ENCODE measurements around the gene KCTD16.

The KCTD16 gene

GRCh38 chr5:144433893-144434292 is 263.2 kb downstream of the KCTD16 start:
- no peak overlapping the region for H3K27ac ChIP-seq (ENCODE audit: low read length)
- H3K36me3 ChIP-seq (ENCODE audit: control insufficient read depth, insufficient read depth, low read length), result no peaks in the 10 kb centered on the region
- no peak overlapping the region for H3K4me3 ChIP-seq (ENCODE audit: low read length)
- no CpG with 5 or more reads among the region's 3 CpGs for WGBS (ENCODE audit: insufficient coverage, insufficient read length)
- H3K27me3 ChIP-seq (ENCODE audit: control insufficient read depth, insufficient read depth, low read length), result no peaks in the 10 kb centered on the region
- H3K9me3 ChIP-seq (ENCODE audit: control insufficient read depth, insufficient read depth, low read length), result no peaks in the 10 kb centered on the region
- no peaks in the 10 kb centered on the region for H3K4me1 ChIP-seq (ENCODE audit: control insufficient read depth, insufficient read depth, low read length)
- DNase-seq (ENCODE audit: low read depth, low spot score), result no peak

GRCh38 chr5:144436007-144436406 is 265.3 kb downstream of the KCTD16 start:
- no peaks in the 10 kb centered on the region for H3K36me3 ChIP-seq (ENCODE audit: control insufficient read depth, insufficient read depth, low read length)
- WGBS (ENCODE audit: insufficient coverage, insufficient read length), result no CpG with 5 or more reads among the region's 1 CpG
- H3K27me3 ChIP-seq (ENCODE audit: control insufficient read depth, insufficient read depth, low read length), result no peaks in the 10 kb centered on the region
- H3K9me3 ChIP-seq (ENCODE audit: control insufficient read depth, insufficient read depth, low read length), result no peaks in the 10 kb centered on the region
- no peak overlapping the region for H3K4me3 ChIP-seq (ENCODE audit: low read length)
- no peaks in the 10 kb centered on the region for H3K4me1 ChIP-seq (ENCODE audit: control insufficient read depth, insufficient read depth, low read length)
- DNase-seq (ENCODE audit: low read depth, low spot score), result no peak
- H3K27ac ChIP-seq (ENCODE audit: low read length), result no peak overlapping the region

GRCh38 chr5:144438237-144438636 is 267.6 kb downstream of the KCTD16 start:
- no peaks in the 10 kb centered on the region for H3K27me3 ChIP-seq (ENCODE audit: control insufficient read depth, insufficient read depth, low read length)
- H3K4me1 ChIP-seq (ENCODE audit: control insufficient read depth, insufficient read depth, low read length), result no peaks in the 10 kb centered on the region
- no CpG with 5 or more reads among the region's 4 CpGs for WGBS (ENCODE audit: insufficient coverage, insufficient read length)
- no peak overlapping the region for H3K4me3 ChIP-seq (ENCODE audit: low read length)
- H3K27ac ChIP-seq (ENCODE audit: low read length), result no peak overlapping the region
- no peaks in the 10 kb centered on the region for H3K36me3 ChIP-seq (ENCODE audit: control insufficient read depth, insufficient read depth, low read length)
- H3K9me3 ChIP-seq (ENCODE audit: control insufficient read depth, insufficient read depth, low read length), result no peaks in the 10 kb centered on the region
- DNase-seq (ENCODE audit: low read depth, low spot score), result no peak

GRCh38 chr5:144448457-144448856 is 277.8 kb downstream of the KCTD16 start:
- no peak for DNase-seq (ENCODE audit: low read depth, low spot score)
- Histone ChIP-seq H3K4me1 (ENCODE audit: control insufficient read depth, insufficient read depth, low read length) (no peaks in the 10 kb centered on the region), H3K4me3 (ENCODE audit: low read length) (no peak overlapping the region), H3K36me3 (ENCODE audit: control insufficient read depth, insufficient read depth, low read length) (no peaks in the 10 kb centered on the region), H3K27ac (ENCODE audit: low read length) (no peak overlapping the region), H3K9me3 (ENCODE audit: control insufficient read depth, insufficient read depth, low read length) (no peaks in the 10 kb centered on the region), H3K27me3 (ENCODE audit: control insufficient read depth, insufficient read depth, low read length) (no peaks in the 10 kb centered on the region)
- no CpG with 5 or more reads among the region's 2 CpGs for WGBS (ENCODE audit: insufficient coverage, insufficient read length)

GRCh38 chr5:144451187-144451973 is 280.7 kb downstream of the KCTD16 start:
- H3K4me3 ChIP-seq (ENCODE audit: low read length), result no peak overlapping the region
- no peak for DNase-seq (ENCODE audit: low read depth, low spot score)
- no peaks in the 10 kb centered on the region for H3K9me3 ChIP-seq (ENCODE audit: control insufficient read depth, insufficient read depth, low read length)
- no peak overlapping the region for H3K27ac ChIP-seq (ENCODE audit: low read length)
- no CpG with 5 or more reads among the region's 2 CpGs for WGBS (ENCODE audit: insufficient coverage, insufficient read length)
- H3K27me3 ChIP-seq (ENCODE audit: control insufficient read depth, insufficient read depth, low read length), result no peaks in the 10 kb centered on the region
- no peaks in the 10 kb centered on the region for H3K4me1 ChIP-seq (ENCODE audit: control insufficient read depth, insufficient read depth, low read length)
- H3K36me3 ChIP-seq (ENCODE audit: control insufficient read depth, insufficient read depth, low read length), result no peaks in the 10 kb centered on the region

- Histone ChIP-seq H3K4me3 (ENCODE audit: low read length) (no peak overlapping the region), H3K27ac (ENCODE audit: low read length) (no peak overlapping the region), H3K27me3 (ENCODE audit: control insufficient read depth, insufficient read depth, low read length) (no peaks in the 10 kb centered on the region), H3K9me3 (ENCODE audit: control insufficient read depth, insufficient read depth, low read length) (no peaks in the 10 kb centered on the region), H3K36me3 (ENCODE audit: control insufficient read depth, insufficient read depth, low read length) (no peaks in the 10 kb centered on the region), H3K4me1 (ENCODE audit: control insufficient read depth, insufficient read depth, low read length) (no peaks in the 10 kb centered on the region)
- no peak for DNase-seq (ENCODE audit: low read depth, low spot score)
- no CpG with 5 or more reads among the region's 4 CpGs for WGBS (ENCODE audit: insufficient coverage, insufficient read length)
Observed at GRCh38 chr5:144453753-144454152, 283.1 kb downstream of the KCTD16 start.

GRCh38 chr5:144457160-144457559 is 286.5 kb downstream of the KCTD16 start:
- Histone ChIP-seq H3K4me3 (ENCODE audit: low read length) (no peak overlapping the region), H3K27me3 (ENCODE audit: control insufficient read depth, insufficient read depth, low read length) (no peaks in the 10 kb centered on the region), H3K27ac (ENCODE audit: low read length) (no peak overlapping the region), H3K36me3 (ENCODE audit: control insufficient read depth, insufficient read depth, low read length) (no peaks in the 10 kb centered on the region), H3K4me1 (ENCODE audit: control insufficient read depth, insufficient read depth, low read length) (no peaks in the 10 kb centered on the region), H3K9me3 (ENCODE audit: control insufficient read depth, insufficient read depth, low read length) (no peaks in the 10 kb centered on the region)
- no CpG with 5 or more reads among the region's 3 CpGs for whole genome bisulfite sequencing (ENCODE audit: insufficient coverage, insufficient read length)
- DNase-seq (ENCODE audit: low read depth, low spot score), result no peak

- Histone ChIP-seq H3K27ac (ENCODE audit: low read length) (no peak overlapping the region), H3K27me3 (ENCODE audit: control insufficient read depth, insufficient read depth, low read length) (no peaks in the 10 kb centered on the region), H3K36me3 (ENCODE audit: control insufficient read depth, insufficient read depth, low read length) (no peaks in the 10 kb centered on the region), H3K9me3 (ENCODE audit: control insufficient read depth, insufficient read depth, low read length) (no peaks in the 10 kb centered on the region), H3K4me3 (ENCODE audit: low read length) (no peak overlapping the region), H3K4me1 (ENCODE audit: control insufficient read depth, insufficient read depth, low read length) (no peaks in the 10 kb centered on the region)
- no peak for DNase-seq (ENCODE audit: low read depth, low spot score)
- WGBS (ENCODE audit: insufficient coverage, insufficient read length), result no CpG with 5 or more reads among the region's 4 CpGs
Observed at GRCh38 chr5:144458216-144458615, 287.5 kb downstream of the KCTD16 start.

- no peak for DNase-seq (ENCODE audit: low read depth, low spot score)
- Histone ChIP-seq H3K4me1 (ENCODE audit: control insufficient read depth, insufficient read depth, low read length) (no peaks in the 10 kb centered on the region), H3K27ac (ENCODE audit: low read length) (no peak overlapping the region), H3K9me3 (ENCODE audit: control insufficient read depth, insufficient read depth, low read length) (no peaks in the 10 kb centered on the region), H3K27me3 (ENCODE audit: control insufficient read depth, insufficient read depth, low read length) (no peaks in the 10 kb centered on the region), H3K4me3 (ENCODE audit: low read length) (no peak overlapping the region), H3K36me3 (ENCODE audit: control insufficient read depth, insufficient read depth, low read length) (no peaks in the 10 kb centered on the region)
- no CpG with 5 or more reads among the region's 1 CpG for WGBS (ENCODE audit: insufficient coverage, insufficient read length)
Observed at GRCh38 chr5:144460600-144460999, 289.9 kb downstream of the KCTD16 start.

- Histone ChIP-seq H3K27ac (ENCODE audit: low read length) (no peak overlapping the region), H3K27me3 (ENCODE audit: control insufficient read depth, insufficient read depth, low read length) (no peaks in the 10 kb centered on the region), H3K36me3 (ENCODE audit: control insufficient read depth, insufficient read depth, low read length) (no peaks in the 10 kb centered on the region), H3K4me3 (ENCODE audit: low read length) (no peak overlapping the region), H3K9me3 (ENCODE audit: control insufficient read depth, insufficient read depth, low read length) (no peaks in the 10 kb centered on the region), H3K4me1 (ENCODE audit: control insufficient read depth, insufficient read depth, low read length) (no peaks in the 10 kb centered on the region)
- DNase-seq (ENCODE audit: low read depth, low spot score), result no peak
- no CpG with 5 or more reads among the region's 2 CpGs for WGBS (ENCODE audit: insufficient coverage, insufficient read length)
Observed at GRCh38 chr5:144462577-144462976, 291.9 kb downstream of the KCTD16 start.

All from iPS DF 6.9 (cell line).